B cell (primary cell): Measurements from ENCODE around the gene ADGRD1. TPM values are rescaled to one million over a fixed set of nuclear protein-coding genes. Genes with fewer than 3 reads are reported as not detected.

Experiments used
- ATAC-seq: fragments of 200-7000 bp; cut with Tn5 transposase; one replicate; pipeline ENCODE4 v1.10.0; 2021; ENCODE audit warnings: low read depth, mild to moderate bottlenecking, moderate number of reproducible peaks, moderate library complexity
- CTCF ChIA-PET: fragments of 350-600 bp; sonication (Branson Sonifier 250); formaldehyde crosslinking; loops from one replicate; lab custom pipeline; 2021; ENCODE audit warnings: antibody characterized with exemption, inconsistent platforms; lab: Charles Lee
- POLR2A ChIA-PET: fragments of 350-600 bp; sonication (Branson Sonifier 250); formaldehyde crosslinking; loops from one replicate; lab custom pipeline; 2021; ENCODE audit warnings: antibody characterized with exemption; lab: Charles Lee
- DNase-seq: peaks from one replicate; pipeline ENCODE4 v3.0.0; 2013
- H2AFZ ChIP-seq: 2 replicates; pipeline ENCODE4 v1.6.1; 2012; ENCODE audit warnings: mild to moderate bottlenecking, low read depth, low read length; ENCODE audit not compliant: insufficient read depth, poor library complexity, severe bottlenecking
- H3K27ac ChIP-seq, 2 donors: 1 replicate in 1 of 2; 2 replicates in 1 of 2; pipeline ENCODE4 v1.5.1; 2012 to 2013; ENCODE audit warnings: low read length in 2 of 2, mild to moderate bottlenecking in 2 of 2, moderate library complexity in 1 of 2
- H3K27me3 ChIP-seq, 4 experiments: fragments of 200-600 bp in 1 of 4; sonication (generic) in 1 of 4; replicated peaks in 1 of 4; 1 replicate in 2 of 4; 2 replicates in 2 of 4; pipeline versions ENCODE4 v1.6.1 to v1.7.0; 2013 to 2016; ENCODE audit warnings: low read length in 3 of 4, mild to moderate bottlenecking in 2 of 4, mixed read lengths in 1 of 4, moderate library complexity in 1 of 4; ENCODE audit not compliant: insufficient read depth in 4 of 4, control insufficient read depth in 3 of 4; ENCODE audit errors: control extremely low read depth in 1 of 4
- H3K36me3 ChIP-seq, 2 experiments: replicated peaks in 1 of 2; 1 replicate in 1 of 2; 2 replicates in 1 of 2; pipeline versions ENCODE4 v1.6.1 to v1.7.1; 2013; ENCODE audit warnings: low read length in 1 of 2; ENCODE audit not compliant: insufficient read depth in 2 of 2, control insufficient read depth in 1 of 2; ENCODE audit errors: control extremely low read depth in 1 of 2, extremely low read depth in 1 of 2
- H3K4me1 ChIP-seq, 2 donors: fragments of 200-600 bp in 1 of 2; sonication (generic) in 1 of 2; 1 replicate in 1 of 2; 2 replicates in 1 of 2; pipeline versions ENCODE4 v1.5.1 to v1.6.1; 2013 to 2017; ENCODE audit warnings: low read length in 2 of 2; ENCODE audit not compliant: control insufficient read depth in 2 of 2, insufficient read depth in 2 of 2
- H3K4me2 ChIP-seq: replicated peaks from 2 replicates; pipeline ENCODE3; 2012; ENCODE audit warnings: mild to moderate bottlenecking, low read depth, low read length; ENCODE audit not compliant: poor library complexity, severe bottlenecking
- H3K4me3 ChIP-seq, 5 experiments: fragments of 200-600 bp in 1 of 5; sonication (generic) in 1 of 5; 1 replicate in 3 of 5; 2 replicates in 2 of 5; pipeline versions ENCODE4 v1.5.1 to v1.7.0; 2011 to 2016; ENCODE audit warnings: low read length in 4 of 5, mild to moderate bottlenecking in 4 of 5, low read depth in 2 of 5, control low read depth in 1 of 5, moderate library complexity in 1 of 5; ENCODE audit not compliant: insufficient read depth in 1 of 5; ENCODE audit errors: control extremely low read depth in 1 of 5, extremely low read depth in 1 of 5
- H3K79me2 ChIP-seq: fragments of 200-600 bp; sonication (generic); one replicate; pipeline ENCODE4 v1.6.0; 2016; ENCODE audit warnings: low read length; ENCODE audit not compliant: control insufficient read depth, insufficient read depth
- H3K9ac ChIP-seq: fragments of 200-600 bp; sonication (generic); 2 replicates; pipeline ENCODE4 v1.6.1; 2017; ENCODE audit warnings: mild to moderate bottlenecking, low read length, moderate library complexity
- H3K9me3 ChIP-seq, 3 donors: one replicate each; pipeline versions ENCODE4 v1.6.1 to v1.7.1; 2013; ENCODE audit warnings: low read length in 2 of 3; ENCODE audit not compliant: control insufficient read depth in 2 of 3, insufficient read depth in 1 of 3; ENCODE audit errors: control extremely low read depth in 1 of 3
- H4K20me1 ChIP-seq: 2 replicates; pipeline ENCODE4 v1.6.0; 2012; ENCODE audit warnings: mild to moderate bottlenecking, low read length; ENCODE audit not compliant: insufficient read depth, control insufficient read depth, poor library complexity, severe bottlenecking
- H3K27ac Mint-ChIP-seq: one replicate; pipeline ENCODE4 v1.8.0; 2021; ENCODE audit warnings: mixed read lengths
- H3K27me3 Mint-ChIP-seq: one replicate; pipeline ENCODE4 v1.8.0; 2021; ENCODE audit warnings: mixed read lengths
- H3K4me1 Mint-ChIP-seq: one replicate; pipeline ENCODE4 v1.8.0; 2021; ENCODE audit warnings: mixed read lengths
- H3K4me3 Mint-ChIP-seq: one replicate; pipeline ENCODE4 v1.8.0; 2021; ENCODE audit warnings: mixed read lengths
- H3K9me3 Mint-ChIP-seq: one replicate; pipeline ENCODE4 v1.8.0; 2022; ENCODE audit warnings: mixed read lengths; ENCODE audit not compliant: insufficient read depth
- EZH2 ChIP-seq: IDR thresholded peaks from 2 replicates; pipeline ENCODE4 v1.6.1; 2012; ENCODE audit warnings: borderline replicate concordance, low read depth, mild to moderate bottlenecking, moderate library complexity, low read length; ENCODE audit not compliant: insufficient read depth, poor library complexity, severe bottlenecking
- WGBS: methylation state at CpG from one replicate; pipeline ENCODE4 v1.1.5; 2013; ENCODE audit warnings: missing lambda C conversion rate; ENCODE audit not compliant: insufficient coverage; 5-methylcytosine and 5-hydroxymethylcytosine counted together
- intact Hi-C: fragments of 100-400 bp; cut with micrococcal nuclease; formaldehyde crosslinking; loops from one replicate; pipeline ENCODE4 v1.10.0; 2022
- polyA plus RNA-seq: library from polyadenylated mRNA; depleted of rRNA; stranded (reverse); fragments of >200 nt; gene quantifications from 2 replicates; pipeline ENCODE4 v1.2.3, GENCODE V29; 2012
- total RNA-seq, 2 donors: library from RNA; stranded (reverse); fragments of 120-200 nt in 1 of 2; gene quantifications; 1 replicate in 1 of 2; 2 replicates in 1 of 2; pipeline versions ENCODE4 v1.2.3 to v1.2.4, GENCODE V29; 2013 to 2022
- TF ChIP-seq, protein P1 (sequence below): fragments of 200-600 bp; IDR thresholded peaks from one replicate; pipeline ENCODE4 v1.8.0; 2022; ENCODE audit warnings: antibody characterized with exemption, mild to moderate bottlenecking

The ADGRD1 gene
- total and polyA plus RNA-seq, 2 donors (not counting 1 experiment from before 2014, with no cell fraction given) = 1.1 to 2.2 TPM

DNA sequence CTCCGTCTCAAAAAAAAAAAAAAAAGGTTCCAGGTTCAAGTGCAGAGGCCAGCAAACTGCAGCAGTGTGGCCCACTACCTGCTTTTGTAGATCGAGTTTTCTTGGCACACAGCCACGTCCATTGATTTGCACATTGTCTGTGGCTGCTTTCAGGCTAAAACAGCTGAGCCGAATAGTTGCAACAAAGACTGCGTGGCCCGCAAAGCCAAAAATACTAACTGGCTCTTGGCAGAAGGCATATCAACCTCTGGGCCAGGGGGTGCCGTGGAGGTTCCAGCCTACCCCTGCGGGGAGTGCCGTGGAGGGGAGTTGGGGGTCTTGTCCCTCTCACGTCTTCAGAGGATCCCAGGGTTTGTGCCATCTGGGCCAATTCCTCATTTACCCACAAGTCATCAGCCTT is 170.1 kb downstream of the ADGRD1 start:
- Histone ChIP-seq H3K4me1 (no peaks in the 10 kb centered on the region), H3K4me3 (no peak overlapping the region), H2AFZ (no peak overlapping the region), H3K9ac (no peak overlapping the region), H3K27me3 (no peaks in the 10 kb centered on the region), H3K9me3 (peaks cover 0 to 2% (median 0%) of the 10 kb centered on the region in 3 donors), H4K20me1 (no peaks in the 10 kb centered on the region), H3K4me2 (no peak overlapping the region), H3K36me3 (no peaks in the 10 kb centered on the region), H3K79me2 (no peaks in the 10 kb centered on the region), H3K27ac (no peak overlapping the region)
- H3K4me1 Mint-ChIP-seq = no peaks in the 10 kb centered on the region
- ATAC-seq (no peak), DNase-seq (no peak)
- 95% methylated on average over 9 of the region's 10 CpGs for WGBS
- ChIA-PET POLR2A (no interaction called here), CTCF (interaction anchor here (1.2 to 2.3 kb wide), 2 partner anchors 9 to 22 kb away, joined by 4 to 9 read pairs; no protein-coding TSS in a partner anchor)
- TF ChIP-seq, protein P1, sequence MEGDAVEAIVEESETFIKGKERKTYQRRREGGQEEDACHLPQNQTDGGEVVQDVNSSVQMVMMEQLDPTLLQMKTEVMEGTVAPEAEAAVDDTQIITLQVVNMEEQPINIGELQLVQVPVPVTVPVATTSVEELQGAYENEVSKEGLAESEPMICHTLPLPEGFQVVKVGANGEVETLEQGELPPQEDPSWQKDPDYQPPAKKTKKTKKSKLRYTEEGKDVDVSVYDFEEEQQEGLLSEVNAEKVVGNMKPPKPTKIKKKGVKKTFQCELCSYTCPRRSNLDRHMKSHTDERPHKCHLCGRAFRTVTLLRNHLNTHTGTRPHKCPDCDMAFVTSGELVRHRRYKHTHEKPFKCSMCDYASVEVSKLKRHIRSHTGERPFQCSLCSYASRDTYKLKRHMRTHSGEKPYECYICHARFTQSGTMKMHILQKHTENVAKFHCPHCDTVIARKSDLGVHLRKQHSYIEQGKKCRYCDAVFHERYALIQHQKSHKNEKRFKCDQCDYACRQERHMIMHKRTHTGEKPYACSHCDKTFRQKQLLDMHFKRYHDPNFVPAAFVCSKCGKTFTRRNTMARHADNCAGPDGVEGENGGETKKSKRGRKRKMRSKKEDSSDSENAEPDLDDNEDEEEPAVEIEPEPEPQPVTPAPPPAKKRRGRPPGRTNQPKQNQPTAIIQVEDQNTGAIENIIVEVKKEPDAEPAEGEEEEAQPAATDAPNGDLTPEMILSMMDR = no peak
- no peak for TF ChIP-seq EZH2
- no peak overlapping the region for H3K27ac Mint-ChIP-seq
- H3K9me3 Mint-ChIP-seq = no peaks in the 10 kb centered on the region
- H3K27me3 Mint-ChIP-seq = peaks cover 4% of the 10 kb centered on the region
- intact Hi-C loops = no loop called here
- no peak overlapping the region for H3K4me3 Mint-ChIP-seq

DNA sequence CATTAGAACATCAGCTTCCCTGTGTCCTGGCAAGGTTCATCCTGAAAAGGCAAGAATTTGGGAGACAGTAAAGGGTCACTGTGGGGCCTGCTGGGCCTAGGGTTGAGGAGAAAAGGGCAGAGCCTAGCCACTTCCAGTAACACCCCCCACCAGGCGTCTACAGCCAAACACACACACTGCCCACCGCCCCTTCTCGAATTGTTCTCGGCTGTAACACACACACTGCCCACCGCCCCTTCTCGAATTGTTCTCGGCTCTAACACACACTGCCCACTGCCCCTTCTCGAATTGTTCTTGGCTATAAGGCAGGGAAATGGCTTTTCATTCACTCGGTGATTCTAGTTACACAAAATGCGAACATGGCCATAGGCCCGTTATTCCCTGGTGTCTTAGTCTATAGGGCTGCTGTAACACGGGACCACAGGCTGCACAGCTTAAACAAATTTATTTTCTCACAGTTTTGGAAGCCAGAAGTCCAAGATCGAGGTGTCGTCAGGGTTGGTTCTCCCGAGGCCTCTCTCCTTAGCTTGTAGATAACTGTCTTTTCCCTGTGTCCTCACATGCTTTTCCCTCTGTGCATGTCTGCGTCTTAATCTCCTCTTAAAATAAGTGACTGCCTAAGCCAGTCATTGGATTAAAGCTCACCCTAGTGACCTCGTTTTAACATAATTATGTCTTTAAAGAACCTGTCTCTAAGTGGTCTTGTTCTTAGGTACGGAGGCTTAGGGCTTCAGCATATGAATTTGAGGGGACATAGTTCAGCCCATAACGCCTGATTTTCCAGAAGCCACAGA is 171.0 kb downstream of the ADGRD1 start:
- no peak overlapping the region for H3K4me3 Mint-ChIP-seq
- Histone ChIP-seq H4K20me1 (no peaks in the 10 kb centered on the region), H3K4me1 (no peaks in the 10 kb centered on the region), H3K27me3 (no peaks in the 10 kb centered on the region), H2AFZ (no peak overlapping the region), H3K27ac (no peak overlapping the region), H3K4me2 (no peak overlapping the region), H3K9ac (no peak overlapping the region), H3K79me2 (no peaks in the 10 kb centered on the region), H3K9me3 (peaks cover 0 to 3% (median 0%) of the 10 kb centered on the region in 3 donors), H3K4me3 (no peak overlapping the region), H3K36me3 (no peaks in the 10 kb centered on the region)
- DNase-seq (no peak), ATAC-seq (no peak)
- no peak overlapping the region for H3K27ac Mint-ChIP-seq
- 94% methylated on average over 17 of the region's 19 CpGs for WGBS
- intact Hi-C loops = no loop called here
- H3K4me1 Mint-ChIP-seq = no peaks in the 10 kb centered on the region
- peaks cover 2% of the 10 kb centered on the region for H3K27me3 Mint-ChIP-seq
- CTCF ChIA-PET = interaction anchor here (1.2 to 2.3 kb wide), 2 partner anchors 8 to 23 kb away, joined by 4 to 9 read pairs; no protein-coding TSS in a partner anchor
- POLR2A ChIA-PET = no interaction called here
- no peaks in the 10 kb centered on the region for H3K9me3 Mint-ChIP-seq
- no peak for TF ChIP-seq EZH2
- TF ChIP-seq, protein P1 = no peak
